HUDEP-2 (cell line): Measurements from ENCODE around the gene EOGT.

Experiments used
- DNase-seq, 76 experiments: peaks; one replicate each; lab custom pipeline; 2025; ENCODE audit not compliant: unreplicated experiment in 76 of 76; lab: John Stamatoyannopoulos, UW

The EOGT gene

DNA sequence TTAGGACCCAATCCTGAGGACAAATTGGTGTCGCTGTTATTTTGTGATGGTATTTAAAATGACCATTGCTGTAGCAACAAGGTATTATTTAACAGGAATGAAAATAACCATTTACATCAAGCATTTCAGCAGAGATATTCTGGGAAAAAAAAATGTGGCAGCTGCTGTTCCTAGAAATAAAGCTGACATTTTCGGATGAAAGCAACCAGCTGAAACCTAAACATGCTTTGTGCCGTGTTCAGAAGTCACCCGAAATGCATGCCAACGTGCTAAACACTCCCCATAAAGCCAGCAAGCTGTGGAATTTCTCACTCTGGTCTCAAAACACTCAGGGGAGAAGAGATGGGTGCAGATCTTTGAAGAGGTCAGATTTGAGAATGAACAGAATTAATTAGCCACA is 49.6 kb downstream of the EOGT start:
- no peak for DNase-seq

DNA sequence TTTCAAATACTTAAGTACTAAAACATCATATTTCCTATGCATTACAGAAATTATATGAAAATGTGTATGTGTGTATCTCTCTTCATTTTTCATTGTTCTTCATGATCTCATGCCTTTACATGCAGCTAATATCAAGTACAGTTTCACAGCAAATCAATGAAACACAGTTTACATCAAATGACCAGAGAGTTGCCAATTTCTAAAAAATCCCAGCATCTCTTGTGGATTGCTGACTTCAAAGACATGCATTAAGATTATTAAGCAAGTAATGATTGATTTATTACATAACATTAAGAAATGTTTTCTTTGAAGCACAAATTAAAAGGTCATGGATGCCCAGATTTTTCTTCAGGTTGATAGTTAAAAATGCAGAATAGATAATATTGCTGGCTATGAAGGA is 50.1 kb downstream of the EOGT start:
- DNase-seq: no peak

DNA sequence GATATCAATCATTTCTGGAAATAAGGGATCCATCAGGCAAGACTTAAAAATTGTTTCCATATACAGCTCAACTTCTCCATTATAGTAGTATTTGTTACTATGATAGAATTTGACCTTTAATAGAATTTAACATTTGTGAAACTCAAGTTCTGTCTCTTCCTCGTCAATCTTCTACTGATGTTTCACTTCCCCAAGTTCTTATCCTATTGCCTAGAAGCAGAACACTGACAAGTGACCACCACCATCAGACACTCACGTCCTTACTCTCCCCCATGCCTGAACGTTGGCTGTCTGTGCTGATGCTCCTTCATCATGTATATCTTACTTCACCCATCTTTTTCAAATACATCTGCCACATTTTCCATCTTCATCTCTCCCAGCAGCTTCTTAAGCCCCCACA is 54.6 kb downstream of the EOGT start:
- DNase-seq: no peak

DNA sequence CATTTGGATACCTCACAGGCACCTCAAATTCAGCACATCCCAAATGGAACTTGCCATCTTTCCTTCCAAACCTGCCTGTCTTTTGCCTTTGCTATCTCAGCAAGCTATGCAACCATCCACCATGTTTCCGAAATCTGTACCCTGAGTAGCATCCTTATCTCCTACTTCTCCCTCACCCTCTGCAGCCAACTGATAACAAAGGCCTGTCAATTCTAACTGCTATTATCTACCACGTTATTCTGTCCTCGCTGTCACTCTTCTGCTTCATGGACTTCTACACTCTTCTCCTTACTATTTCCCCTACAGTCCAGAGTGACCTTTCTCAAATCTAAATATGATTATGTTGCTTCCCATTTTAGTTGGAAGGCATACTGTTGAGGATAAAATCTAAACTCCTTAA is 55.6 kb downstream of the EOGT start:
- DNase-seq: peak in 38 of 76 experiments; percentile 0 to 63 (median 18)

DNA sequence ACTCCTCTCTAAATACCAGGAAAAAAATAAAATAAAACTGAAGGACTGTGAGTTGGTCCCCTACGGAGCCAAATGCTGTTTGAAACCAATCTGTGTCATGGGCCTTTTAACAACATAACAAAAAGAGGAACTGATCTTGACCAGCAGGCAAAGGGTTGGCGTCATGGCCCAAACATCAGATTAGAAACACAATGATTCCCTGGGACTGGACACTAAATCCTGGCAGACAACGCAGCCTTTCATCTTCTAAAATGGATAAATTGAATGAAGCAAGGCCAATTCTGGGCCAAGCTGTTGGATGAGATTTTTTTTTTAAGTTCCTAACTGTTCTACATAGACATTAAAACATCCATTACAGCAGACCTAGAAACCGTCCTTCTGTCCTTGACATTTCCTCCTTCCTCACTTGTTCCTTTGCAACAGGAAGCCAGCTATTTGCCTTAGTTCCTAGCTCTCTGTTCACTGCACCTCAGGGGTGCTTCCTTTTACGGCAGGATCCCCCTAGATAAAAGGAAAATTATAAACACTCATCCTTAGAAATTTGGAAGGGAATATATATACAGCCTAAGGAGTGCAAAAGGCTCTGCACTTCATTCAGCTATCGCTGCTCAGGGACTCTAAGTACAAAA is 59.6 kb downstream of the EOGT start:
- no peak for DNase-seq

DNA sequence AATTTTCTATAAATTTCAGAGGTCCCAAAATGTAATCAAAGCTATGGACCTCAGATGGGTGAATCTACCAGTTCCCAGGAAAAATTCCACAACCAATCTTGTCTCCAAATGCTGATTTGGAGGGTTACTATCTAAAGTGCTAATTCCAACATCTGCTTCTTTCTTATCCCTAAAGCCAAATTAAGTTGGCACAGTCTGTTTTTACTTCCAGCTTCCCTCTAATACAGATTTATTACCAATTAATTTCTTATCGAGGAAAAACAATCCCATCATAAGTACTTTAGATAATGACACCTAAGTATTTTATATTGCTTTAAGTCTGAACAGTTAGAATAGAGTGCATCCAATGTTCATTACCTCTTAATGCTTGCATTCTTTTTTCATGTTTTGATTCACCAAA is 68.3 kb downstream of the EOGT start:
- DNase-seq: no peak

DNA sequence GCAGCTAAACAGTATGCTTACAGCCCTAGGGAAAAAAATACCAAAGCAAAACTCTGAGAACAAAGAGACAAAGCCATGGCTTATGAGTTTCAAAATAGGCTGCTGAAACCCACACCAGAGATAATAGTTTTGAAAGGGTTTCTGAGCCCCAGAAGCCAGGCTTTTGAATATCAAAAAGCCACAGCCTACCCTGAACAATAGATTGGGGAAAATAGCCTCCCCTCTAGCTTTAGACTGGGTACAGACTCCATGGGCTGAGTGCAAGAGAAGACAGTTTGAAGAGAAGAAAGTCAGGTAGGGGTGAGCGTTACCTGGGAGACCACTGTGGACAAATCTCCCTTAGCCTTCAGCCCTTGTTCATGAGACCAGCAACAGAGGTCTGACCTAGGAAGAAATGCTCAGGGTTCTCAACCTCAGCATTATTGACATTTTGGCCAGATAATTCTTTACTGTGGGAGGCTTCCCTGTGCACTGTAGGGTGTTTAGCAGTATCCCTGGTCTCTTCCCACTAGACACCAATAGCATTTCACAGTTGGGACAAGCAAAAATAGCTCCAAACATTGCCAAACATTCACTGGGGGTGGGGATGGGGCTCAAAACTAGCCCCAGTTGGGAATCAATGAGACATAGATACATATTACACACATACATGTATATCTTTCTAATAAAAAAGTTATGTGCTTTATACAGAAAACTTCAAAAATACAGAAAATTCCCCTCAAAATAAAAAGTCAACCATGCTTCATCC is 69.6 kb downstream of the EOGT start:
- no peak for DNase-seq

DNA sequence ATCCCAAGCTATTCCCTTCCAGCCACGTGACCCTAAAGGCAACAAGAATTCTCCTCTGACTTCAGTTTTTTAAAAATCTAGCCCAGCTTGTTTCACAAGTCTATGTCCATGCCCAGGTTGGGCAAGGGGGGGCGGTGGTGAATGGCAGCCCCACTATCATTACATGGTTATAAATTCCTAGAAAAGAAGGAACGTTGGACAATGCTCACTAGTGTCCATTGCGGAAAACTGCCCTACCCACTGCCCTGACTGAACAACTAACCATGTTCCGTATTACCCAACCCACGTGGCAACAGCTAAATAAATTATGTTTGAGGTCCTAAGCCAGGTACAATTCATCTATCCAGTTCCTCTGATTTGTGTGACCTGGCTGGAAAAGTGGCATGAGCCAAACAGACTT is 72.4 kb downstream of the EOGT start:
- no peak for DNase-seq

DNA sequence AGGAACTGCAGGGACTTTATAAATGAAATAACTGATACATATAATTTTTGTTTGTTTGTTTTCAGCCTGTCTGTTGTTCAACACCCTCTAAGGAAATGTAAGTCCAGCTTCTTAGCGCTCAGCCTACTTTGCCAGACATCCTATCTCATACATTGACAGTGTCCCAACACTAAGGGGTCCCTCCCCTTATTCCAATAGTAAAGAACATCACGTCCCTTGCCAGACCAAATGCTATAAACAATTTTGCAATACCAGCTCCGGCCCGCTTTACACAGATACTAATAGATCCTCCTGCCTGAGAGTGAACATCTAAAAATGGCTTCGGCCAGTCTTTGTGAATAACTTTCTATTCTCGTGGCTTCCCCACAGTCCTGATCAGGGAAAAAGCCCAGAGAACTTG is 76.6 kb downstream of the EOGT start:
- no peak for DNase-seq

DNA sequence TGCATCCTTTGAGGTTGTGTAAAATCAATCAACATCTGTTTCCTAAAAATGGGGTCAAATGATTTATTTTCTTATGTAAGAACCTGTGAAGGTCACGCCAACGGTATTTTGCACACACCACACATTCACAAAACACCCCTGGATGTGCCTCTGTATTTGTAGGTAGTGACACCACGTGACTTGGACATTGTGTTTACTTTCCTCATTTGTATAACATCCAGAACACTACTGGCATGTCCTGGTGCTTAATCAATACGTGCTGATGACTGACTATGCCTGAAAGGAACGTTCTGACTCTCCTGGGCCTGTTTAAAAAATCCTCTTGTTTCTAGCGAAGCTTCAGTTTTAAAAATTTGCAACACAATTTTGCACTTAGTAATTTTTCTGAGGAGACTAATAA is 77.7 kb downstream of the EOGT start:
- no peak for DNase-seq

DNA sequence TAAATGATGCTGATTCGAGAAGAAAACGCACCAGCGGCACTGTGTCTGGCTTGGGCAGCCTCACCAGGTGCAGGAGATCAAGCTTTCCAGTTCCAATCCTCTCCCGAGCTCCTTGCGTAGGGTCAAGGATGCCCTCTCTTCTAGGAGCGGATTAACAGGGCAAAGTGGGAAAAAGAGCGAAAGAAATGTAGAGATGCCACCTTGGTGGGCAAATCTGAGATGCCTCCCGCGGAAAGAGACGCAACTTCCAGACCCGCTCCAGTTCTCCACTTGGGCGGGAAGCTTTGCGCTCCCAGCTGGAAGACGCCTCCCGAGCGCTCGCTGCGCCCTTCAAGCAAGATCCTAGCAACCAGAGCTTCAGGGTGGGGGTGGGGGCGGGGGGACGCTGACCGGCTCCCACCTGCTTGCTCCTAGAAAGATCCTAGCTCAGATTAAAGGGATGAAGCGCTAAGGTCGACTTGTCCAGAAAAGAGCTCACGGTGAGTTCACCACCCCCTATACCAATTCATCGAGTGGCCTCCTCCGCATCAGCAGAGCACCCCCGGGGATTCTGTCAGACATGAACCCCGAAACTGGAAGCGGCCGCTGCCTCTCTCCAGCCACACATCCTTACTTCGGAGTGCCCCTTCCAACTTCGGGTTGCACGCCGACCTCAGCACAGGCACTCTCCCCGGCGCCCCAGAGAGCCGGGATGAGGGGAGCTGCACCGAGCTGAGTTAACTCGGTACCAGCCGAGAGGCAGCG is 81.9 kb downstream of the EOGT start:
- no peak for DNase-seq
